GM12873 (cell line): ENCODE data around the gene BBS7.

ENCODE experiments used
- CTCF ChIP-seq: IDR thresholded peaks from 2 replicates; pipeline ENCODE4 v1.5.1; 2012; ENCODE audit warnings: low read depth, mild to moderate bottlenecking, moderate library complexity, low read length, control low read depth; ENCODE audit not compliant: insufficient read depth; ENCODE audit errors: missing control alignments

Gene BBS7

GRCh38 chr4:121885115-121885514 lies 14.8 kb upstream of the BBS7 start:
- no peak for TF ChIP-seq CTCF

- TF ChIP-seq CTCF, result no peak
Measured at GRCh38 chr4:121881158-121881557, 10.9 kb upstream of the BBS7 start.

GRCh38 chr4:121879135-121879534 lies 8.9 kb upstream of the BBS7 start:
- TF ChIP-seq CTCF, result no peak

- TF ChIP-seq CTCF, result no peak
Measured at GRCh38 chr4:121877041-121877773, 6.9 kb upstream of the BBS7 start.

GRCh38 chr4:121876070-121876469 lies 5.8 kb upstream of the BBS7 start:
- TF ChIP-seq CTCF, result no peak

- TF ChIP-seq CTCF, result no peak
Measured at GRCh38 chr4:121875652-121876051, 5.4 kb upstream of the BBS7 start.

- TF ChIP-seq CTCF, result no peak
Measured at GRCh38 chr4:121873604-121874003, 3.3 kb upstream of the BBS7 start.
